Osteocyte (in vitro differentiated cells): Measurements from ENCODE around the gene PCDHGA12. TPM values are rescaled to one million over a fixed set of nuclear protein-coding genes. Genes with fewer than 3 reads are reported as not detected.

ENCODE experiments used
- DNase-seq: peaks from one replicate; pipeline ENCODE4 v3.0.0; 2021; ENCODE audit warnings: mixed read lengths; ENCODE audit not compliant: unreplicated experiment; ENCODE audit errors: extremely low spot score
- H3K27ac Mint-ChIP-seq: one replicate; pipeline ENCODE4 v1.8.0; 2021; ENCODE audit warnings: mild to moderate bottlenecking, mixed read lengths; ENCODE audit not compliant: unreplicated experiment
- H3K27me3 Mint-ChIP-seq: one replicate; pipeline ENCODE4 v1.8.0; 2021; ENCODE audit warnings: mixed read lengths; ENCODE audit not compliant: unreplicated experiment
- H3K36me3 Mint-ChIP-seq: one replicate; pipeline ENCODE4 v1.8.0; 2021; ENCODE audit warnings: mixed read lengths; ENCODE audit not compliant: unreplicated experiment
- H3K4me1 Mint-ChIP-seq: one replicate; pipeline ENCODE4 v1.8.0; 2021; ENCODE audit warnings: mixed read lengths; ENCODE audit not compliant: unreplicated experiment
- H3K4me3 Mint-ChIP-seq: one replicate; pipeline ENCODE4 v1.8.0; 2021; ENCODE audit warnings: mild to moderate bottlenecking, moderate library complexity, mixed read lengths; ENCODE audit not compliant: unreplicated experiment
- H3K9me3 Mint-ChIP-seq: one replicate; pipeline ENCODE4 v1.8.0; 2021; ENCODE audit warnings: mixed read lengths; ENCODE audit not compliant: unreplicated experiment
- CTCF ChIP-seq: fragments of 200-600 bp; sonication (generic); IDR thresholded peaks from 2 replicates; pipeline ENCODE4 v1.5.0; 2021; ENCODE audit warnings: antibody characterized with exemption, mild to moderate bottlenecking, moderate library complexity
- total RNA-seq: library from RNA; stranded (reverse); gene quantifications from 2 replicates; pipeline ENCODE4 v1.2.1, GENCODE V29; 2021

The PCDHGA12 gene
- total RNA-seq, 1 donor from 2014 or later, result 2.1 TPM

DNA sequence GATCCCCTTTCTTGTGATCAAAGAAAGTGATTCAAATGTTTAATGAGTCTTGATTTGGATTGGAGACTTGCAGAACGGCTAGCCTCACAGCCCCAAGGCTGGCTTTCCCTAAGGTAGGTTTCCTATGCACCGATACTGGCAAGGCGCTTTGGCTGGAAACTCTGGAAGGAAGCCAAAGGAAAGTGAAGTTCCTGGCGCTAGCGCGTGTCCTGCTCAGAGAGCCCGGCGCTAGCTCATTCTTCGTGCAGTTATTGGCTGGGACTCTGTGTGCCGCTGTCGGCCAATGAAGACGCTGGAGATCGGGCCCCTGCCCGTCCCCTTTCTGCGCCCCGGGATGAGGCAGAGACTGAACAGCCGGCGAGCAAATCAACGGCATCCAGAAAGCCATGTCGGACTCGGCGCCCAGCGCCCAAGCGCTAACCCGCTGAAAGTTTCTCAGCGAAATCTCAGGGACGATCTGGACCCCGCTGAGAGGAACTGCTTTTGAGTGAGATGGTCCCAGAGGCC is 45.4 kb downstream of the PCDHGA12 start, which contains the start of gene PCDHGC3:
TSS of gene PCDHGC3 (plus strand) at position 342 of the 507 bp plus-strand sequence. CDS start at position 493, 151 bp downstream.
- Mint-ChIP-seq H3K36me3 (peaks cover 22% of the 10 kb centered on the region), H3K27ac (peak within 1 kb of the TSS; percentile 99), H3K9me3 (no peaks in the 10 kb centered on the region), H3K27me3 (no peaks in the 10 kb centered on the region), H3K4me1 (peaks cover 44% of the 10 kb centered on the region), H3K4me3 (peak within 1 kb of the TSS; percentile 97)
- TF ChIP-seq CTCF, result peak; percentile 56
- DNase-seq, result peak; percentile 91

DNA sequence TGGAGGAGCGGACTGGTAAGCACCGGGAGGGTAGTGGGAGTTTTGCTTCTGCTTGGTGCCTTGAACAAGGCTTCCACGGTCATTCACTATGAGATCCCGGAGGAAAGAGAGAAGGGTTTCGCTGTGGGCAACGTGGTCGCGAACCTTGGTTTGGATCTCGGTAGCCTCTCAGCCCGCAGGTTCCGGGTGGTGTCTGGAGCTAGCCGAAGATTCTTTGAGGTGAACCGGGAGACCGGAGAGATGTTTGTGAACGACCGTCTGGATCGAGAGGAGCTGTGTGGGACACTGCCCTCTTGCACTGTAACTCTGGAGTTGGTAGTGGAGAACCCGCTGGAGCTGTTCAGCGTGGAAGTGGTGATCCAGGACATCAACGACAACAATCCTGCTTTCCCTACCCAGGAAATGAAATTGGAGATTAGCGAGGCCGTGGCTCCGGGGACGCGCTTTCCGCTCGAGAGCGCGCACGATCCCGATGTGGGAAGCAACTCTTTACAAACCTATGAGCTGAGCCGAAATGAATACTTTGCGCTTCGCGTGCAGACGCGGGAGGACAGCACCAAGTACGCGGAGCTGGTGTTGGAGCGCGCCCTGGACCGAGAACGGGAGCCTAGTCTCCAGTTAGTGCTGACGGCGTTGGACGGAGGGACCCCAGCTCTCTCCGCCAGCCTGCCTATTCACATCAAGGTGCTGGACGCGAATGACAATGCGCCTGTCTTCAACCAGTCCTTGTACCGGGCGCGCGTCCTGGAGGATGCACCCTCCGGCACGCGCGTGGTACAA is 46.0 kb downstream of the PCDHGA12 start:
- Mint-ChIP-seq H3K4me1 (peaks cover 48% of the 10 kb centered on the region), H3K36me3 (peaks cover 27% of the 10 kb centered on the region), H3K4me3 (peak overlapping the region; percentile 97), H3K27ac (peak overlapping the region; percentile 99), H3K27me3 (no peaks in the 10 kb centered on the region), H3K9me3 (no peaks in the 10 kb centered on the region)
- no peak for TF ChIP-seq CTCF
- DNase-seq, result no peak

DNA sequence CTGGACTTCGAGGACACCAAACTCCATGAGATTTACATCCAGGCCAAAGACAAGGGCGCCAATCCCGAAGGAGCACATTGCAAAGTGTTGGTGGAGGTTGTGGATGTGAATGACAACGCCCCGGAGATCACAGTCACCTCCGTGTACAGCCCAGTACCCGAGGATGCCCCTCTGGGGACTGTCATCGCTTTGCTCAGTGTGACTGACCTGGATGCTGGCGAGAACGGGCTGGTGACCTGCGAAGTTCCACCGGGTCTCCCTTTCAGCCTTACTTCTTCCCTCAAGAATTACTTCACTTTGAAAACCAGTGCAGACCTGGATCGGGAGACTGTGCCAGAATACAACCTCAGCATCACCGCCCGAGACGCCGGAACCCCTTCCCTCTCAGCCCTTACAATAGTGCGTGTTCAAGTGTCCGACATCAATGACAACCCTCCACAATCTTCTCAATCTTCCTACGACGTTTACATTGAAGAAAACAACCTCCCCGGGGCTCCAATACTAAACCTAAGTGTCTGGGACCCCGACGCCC is 46.8 kb downstream of the PCDHGA12 start:
- H3K36me3 Mint-ChIP-seq, result peaks cover 27% of the 10 kb centered on the region
- H3K4me3 Mint-ChIP-seq, result peak overlapping the region; percentile 97
- peak overlapping the region; percentile 99 for H3K27ac Mint-ChIP-seq
- no peaks in the 10 kb centered on the region for H3K9me3 Mint-ChIP-seq
- H3K27me3 Mint-ChIP-seq, result no peaks in the 10 kb centered on the region
- no peak for TF ChIP-seq CTCF
- peaks cover 48% of the 10 kb centered on the region for H3K4me1 Mint-ChIP-seq
- no peak for DNase-seq

GRCh38 chr5:141477815-141478214 is 47.5 kb downstream of the PCDHGA12 start:
- Mint-ChIP-seq H3K9me3 (no peaks in the 10 kb centered on the region), H3K4me3 (peak overlapping the region; percentile 97), H3K27me3 (no peaks in the 10 kb centered on the region), H3K36me3 (peaks cover 27% of the 10 kb centered on the region), H3K27ac (no peak overlapping the region), H3K4me1 (peaks cover 50% of the 10 kb centered on the region)
- TF ChIP-seq CTCF, result no peak
- no peak for DNase-seq

- no peak overlapping the region for H3K27ac Mint-ChIP-seq
- TF ChIP-seq CTCF, result no peak
- peaks cover 55% of the 10 kb centered on the region for H3K4me1 Mint-ChIP-seq
- no peaks in the 10 kb centered on the region for H3K27me3 Mint-ChIP-seq
- no peaks in the 10 kb centered on the region for H3K9me3 Mint-ChIP-seq
- H3K36me3 Mint-ChIP-seq, result peaks cover 27% of the 10 kb centered on the region
- H3K4me3 Mint-ChIP-seq, result peak overlapping the region; percentile 97
- DNase-seq, result no peak
Measured at GRCh38 chr5:141478321-141478945, 48.1 kb downstream of the PCDHGA12 start.
